Kidney (tissue), 14 donors: ENCODE measurements around the gene GPI. TPM values are rescaled to one million over a fixed set of nuclear protein-coding genes. Genes with fewer than 3 reads are reported as not detected.

Source experiments
- DNase-seq, 5 donors: peaks; one replicate each; pipeline ENCODE4 v3.0.0-alpha.2; 2013 to 2020
- FAIRE-seq: peaks from 2 replicates; lab custom pipeline; 2012; peaks lifted over from hg19 to GRCh38; lab: Jason Lieb, UNC
- H3K27ac ChIP-seq, 2 donors: one replicate each; pipeline ENCODE4 v1.7.0; 2013; ENCODE audit warnings: low read depth in 2 of 2, low read length in 2 of 2, inconsistent platforms in 1 of 2
- H3K27me3 ChIP-seq: one replicate; pipeline ENCODE4 v1.7.1; 2013; ENCODE audit warnings: low read length, inconsistent platforms; ENCODE audit not compliant: control insufficient read depth, insufficient read depth
- H3K36me3 ChIP-seq, 3 donors: one replicate each; pipeline versions ENCODE4 v1.7.0 to v1.7.1; 2013; ENCODE audit warnings: low read length in 3 of 3, control low read depth in 1 of 3, inconsistent platforms in 1 of 3; ENCODE audit not compliant: insufficient read depth in 3 of 3, control insufficient read depth in 2 of 3
- H3K4me1 ChIP-seq, 3 donors: one replicate each; pipeline versions ENCODE4 v1.7.0 to v1.7.1; 2013; ENCODE audit warnings: low read length in 3 of 3, inconsistent platforms in 1 of 3, low read depth in 1 of 3; ENCODE audit not compliant: control insufficient read depth in 2 of 3, insufficient read depth in 2 of 3
- H3K4me3 ChIP-seq, 3 donors: one replicate each; pipeline versions ENCODE4 v1.7.0 to v1.8.1; 2013; ENCODE audit warnings: low read length in 3 of 3, control low read depth in 1 of 3, inconsistent platforms in 1 of 3
- H3K9ac ChIP-seq, 3 donors: one replicate each; pipeline versions ENCODE4 v1.7.0 to v1.7.1; 2013; ENCODE audit warnings: low read length in 3 of 3, control low read depth in 1 of 3, inconsistent platforms in 1 of 3
- H3K9me3 ChIP-seq, 3 donors: one replicate each; pipeline versions ENCODE4 v1.7.0 to v1.7.1; 2013; ENCODE audit warnings: low read length in 3 of 3, control low read depth in 1 of 3, inconsistent platforms in 1 of 3; ENCODE audit not compliant: control insufficient read depth in 2 of 3, insufficient read depth in 1 of 3
- CTCF ChIP-seq: IDR thresholded peaks from 3 replicates; pipeline ENCODE4 v1.5.1; 2012; ENCODE audit warnings: mild to moderate bottlenecking, moderate library complexity, borderline replicate concordance; ENCODE audit not compliant: insufficient read depth; ENCODE audit errors: extremely low read depth
- intact Hi-C: fragments of 100-400 bp; cut with DNase I; formaldehyde crosslinking; loops from one replicate; pipeline ENCODE4 v1.11.1; 2022
- polyA plus RNA-seq: library from polyadenylated mRNA; stranded (reverse); fragments of 350-450 nt; fragmentation: Illumina TruSeq; extraction: RNeasy Lipid Tissue Mini Kit (QIAGEN cat#74804); gene quantifications from one replicate; pipeline ENCODE4 v1.2.3, GENCODE V29; 2014; ENCODE audit warnings: low read depth, low replicate concordance; ENCODE audit not compliant: insufficient read depth
- total RNA-seq: library from RNA; stranded (reverse); fragmentation: NEBNext Ultra II Directional; extraction: Animal tissue kit (Norgen Biotek cat#: 25700); gene quantifications from one replicate; pipeline ENCODE4 v1.2.1, GENCODE V29; 2021
- donor health status: control.
- donor health status: control.
- donor health status: control.
- donor health status: control.
- donor health status: control.
- donor health status: DM: yes; HTN: yes; CAD: no.
- donor health status: Normal renal cell carcinoma (clear cell type).

GPI gene
- total and polyA plus RNA-seq, 2 donors from 2014 or later = 257 to 315 TPM

GRCh38 chr19:34381399-34382251 lies 16.6 kb downstream of the GPI start:
- Histone ChIP-seq H3K9me3 (no peaks in the 10 kb centered on the region), H3K36me3 (peaks cover 8 to 81% (median 71%) of the 10 kb centered on the region in 3 donors), H3K27ac (no peak overlapping the region), H3K9ac (no peak overlapping the region), H3K4me1 (no peaks in the 10 kb centered on the region), H3K27me3 (no peaks in the 10 kb centered on the region), H3K4me3 (no peak overlapping the region)
- DNase-seq (no peak), FAIRE-seq (no peak)
- intact Hi-C loops = no loop called here
- no peak for TF ChIP-seq CTCF

GRCh38 chr19:34382471-34382870 lies 17.5 kb downstream of the GPI start:
- H3K9ac ChIP-seq = no peak overlapping the region
- intact Hi-C loops = no loop called here
- no peak for DNase-seq
- H3K4me3 ChIP-seq = no peak overlapping the region
- no peak for TF ChIP-seq CTCF
- H3K27ac ChIP-seq = no peak overlapping the region
- H3K36me3 ChIP-seq = peaks cover 10 to 87% (median 77%) of the 10 kb centered on the region in 3 donors
- no peaks in the 10 kb centered on the region for H3K27me3 ChIP-seq
- H3K9me3 ChIP-seq = no peaks in the 10 kb centered on the region
- FAIRE-seq = no peak
- no peaks in the 10 kb centered on the region for H3K4me1 ChIP-seq

- no peaks in the 10 kb centered on the region for H3K9me3 ChIP-seq
- FAIRE-seq (no peak), DNase-seq (no peak)
- H3K27ac ChIP-seq = no peak overlapping the region
- H3K9ac ChIP-seq = no peak overlapping the region
- H3K4me3 ChIP-seq = no peak overlapping the region
- no peak for TF ChIP-seq CTCF
- H3K27me3 ChIP-seq = no peaks in the 10 kb centered on the region
- peaks cover 11 to 86% (median 75%) of the 10 kb centered on the region in 3 donors for H3K36me3 ChIP-seq
- intact Hi-C loops = no loop called here
- H3K4me1 ChIP-seq = no peaks in the 10 kb centered on the region
Observed at GRCh38 chr19:34383599-34383998, 18.6 kb downstream of the GPI start.
